HG03521 (cell line): ENCODE data around the gene AGTRAP.

Experiments used
- ATAC-seq: cut with Tn5 transposase; IDR thresholded peaks from one replicate; pipeline ENCODE4 v1.9.1; 2021; ENCODE audit warnings: mild to moderate bottlenecking, moderate library complexity; ENCODE audit not compliant: unreplicated experiment

AGTRAP gene

DNA sequence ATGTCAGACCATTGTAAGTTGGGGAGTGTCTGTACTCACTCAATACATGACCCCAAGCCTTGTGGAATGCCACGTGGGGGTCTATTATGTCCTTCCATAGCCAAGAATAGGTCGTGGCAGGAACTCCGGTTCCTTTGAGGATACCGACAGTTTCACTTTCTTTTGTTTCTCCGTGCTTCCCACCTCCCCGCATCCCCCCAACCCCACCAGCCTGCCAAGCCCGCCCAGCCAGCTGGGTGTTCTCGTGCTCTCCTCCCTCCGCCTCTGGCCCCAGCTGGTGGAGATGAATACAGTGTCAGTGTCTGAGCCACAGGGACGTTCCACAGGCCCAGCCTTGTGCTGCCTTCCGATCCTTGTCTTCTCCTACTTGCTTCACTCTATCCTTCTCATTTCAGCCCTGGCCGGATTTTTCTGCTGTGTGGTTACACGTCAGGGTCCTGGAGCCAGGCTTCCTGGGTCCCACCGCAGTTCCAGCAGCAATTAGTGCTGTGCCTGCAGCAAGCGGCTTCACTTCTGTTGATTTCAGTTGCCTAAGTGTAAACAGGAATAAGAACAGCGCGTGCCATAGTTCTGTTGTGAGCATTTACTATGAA lies 4.1 kb upstream of the AGTRAP start:
- ATAC-seq, result no peak

DNA sequence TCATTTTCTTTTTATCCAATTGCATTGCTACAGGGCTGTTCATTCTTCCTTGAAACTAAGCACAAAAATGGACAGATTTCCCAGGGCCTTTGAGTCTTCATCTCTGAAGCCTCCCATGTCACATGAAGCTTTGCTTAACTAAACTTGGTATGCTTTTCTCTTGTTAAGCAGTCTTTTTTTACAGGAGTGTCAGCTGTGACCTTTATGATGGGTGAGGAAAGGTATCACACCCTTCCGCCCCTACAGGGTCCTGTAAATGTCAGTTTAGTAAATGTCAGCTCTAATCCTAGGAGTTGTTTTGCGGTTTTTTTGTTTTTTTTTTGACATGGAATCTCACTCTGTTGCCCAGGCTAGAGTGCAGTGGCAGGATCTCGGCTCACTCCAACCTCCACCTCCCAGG lies 2.6 kb upstream of the AGTRAP start:
- ATAC-seq, result no peak

DNA sequence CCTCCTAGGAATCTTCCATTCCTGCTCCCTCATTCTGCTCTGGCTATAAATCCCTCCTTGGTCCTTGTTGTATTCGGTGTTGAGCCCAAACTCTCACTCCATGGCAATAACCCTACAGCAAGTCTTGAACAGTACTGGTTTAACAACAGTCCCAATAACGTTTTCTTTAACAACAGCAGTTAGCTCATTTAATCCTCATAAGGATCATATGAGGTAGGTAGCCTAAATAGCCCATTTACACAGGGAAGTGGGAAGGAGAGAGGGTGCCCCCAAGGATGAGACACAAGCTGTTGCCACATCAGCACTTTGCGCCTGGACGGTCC lies 444 bp upstream of the AGTRAP start:
- ATAC-seq, result no peak

DNA sequence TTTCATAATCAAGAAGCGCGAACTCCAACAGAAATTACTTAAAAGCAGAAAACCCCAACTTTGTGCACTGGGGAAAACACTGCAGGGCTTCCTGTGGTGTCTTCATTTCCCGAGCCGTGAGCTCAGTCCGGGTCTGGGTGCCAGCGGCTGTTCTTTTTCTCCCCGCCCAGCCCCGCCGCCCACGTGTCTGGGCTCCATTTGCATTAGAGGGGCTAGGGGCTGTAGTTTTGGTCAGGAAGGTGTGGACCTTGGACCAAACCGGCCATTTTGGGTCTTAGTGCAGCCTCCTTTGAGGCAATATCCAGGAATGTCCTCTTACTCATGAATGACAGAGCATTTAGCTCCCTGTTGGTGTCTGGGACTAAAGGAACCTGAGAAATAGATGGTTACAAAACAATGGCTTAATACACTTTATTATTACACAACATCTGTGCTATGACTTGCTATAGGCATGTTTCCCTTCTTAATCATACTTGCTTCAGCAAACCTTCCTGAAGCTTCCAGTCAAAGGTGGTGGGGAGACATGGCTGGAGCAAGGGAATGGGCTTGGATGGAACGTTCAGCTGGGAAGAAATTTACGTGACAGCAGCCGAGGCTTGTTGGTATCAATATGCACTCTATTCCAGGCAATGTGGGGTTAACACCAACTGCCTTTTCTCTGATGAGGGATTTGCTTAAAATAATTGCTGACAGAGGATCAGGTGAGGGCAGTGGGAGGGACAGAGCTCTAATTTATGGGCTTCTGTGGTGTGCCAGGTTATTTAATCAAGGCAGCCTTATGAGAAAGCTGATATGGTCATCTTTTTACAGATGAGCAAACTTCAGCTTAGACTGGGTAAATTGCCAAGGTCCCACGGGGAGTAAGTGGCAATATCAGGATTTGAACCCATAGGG lies 1.1 kb downstream of the AGTRAP start:
- no peak for ATAC-seq

DNA sequence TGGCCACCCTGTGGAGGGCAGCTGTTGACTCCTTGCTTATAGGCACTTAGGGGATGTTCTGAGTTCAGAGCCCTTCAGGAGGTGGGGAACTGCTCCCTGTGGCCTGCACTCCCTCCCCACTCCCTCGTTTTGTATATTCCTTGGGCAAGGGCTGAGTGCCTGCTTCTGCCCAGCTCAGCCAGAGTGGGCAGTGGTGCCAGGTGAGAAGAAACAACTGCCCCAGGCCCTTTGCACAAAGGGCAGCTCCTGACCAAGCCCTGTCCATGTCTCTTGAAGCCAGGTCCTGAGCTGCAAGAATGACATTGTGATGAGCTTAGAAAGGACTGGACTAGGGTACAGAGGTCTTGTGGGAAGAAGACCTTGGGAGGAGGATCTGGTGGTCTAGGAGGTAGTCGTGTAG lies 2.2 kb downstream of the AGTRAP start:
- no peak for ATAC-seq

DNA sequence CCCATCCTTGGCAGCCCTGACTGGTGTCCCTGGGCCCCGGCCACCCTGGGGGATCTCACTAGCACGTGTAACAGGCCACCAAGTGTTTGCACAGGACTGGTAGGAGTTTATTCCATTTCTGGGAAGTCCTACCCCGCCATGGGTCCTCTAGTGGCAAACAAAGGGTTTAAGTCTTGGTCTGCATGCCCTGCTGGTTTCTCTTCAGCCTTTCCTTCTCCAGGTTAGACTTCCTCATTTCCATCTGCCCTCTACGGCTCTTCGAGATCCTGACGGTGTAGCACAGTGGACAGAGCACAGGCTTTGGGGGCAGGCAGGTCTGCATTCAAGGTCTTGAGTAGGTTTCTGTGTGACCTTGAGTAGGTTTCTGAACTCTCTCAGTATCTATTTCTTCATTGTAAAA lies 2.8 kb downstream of the AGTRAP start:
- no peak for ATAC-seq

DNA sequence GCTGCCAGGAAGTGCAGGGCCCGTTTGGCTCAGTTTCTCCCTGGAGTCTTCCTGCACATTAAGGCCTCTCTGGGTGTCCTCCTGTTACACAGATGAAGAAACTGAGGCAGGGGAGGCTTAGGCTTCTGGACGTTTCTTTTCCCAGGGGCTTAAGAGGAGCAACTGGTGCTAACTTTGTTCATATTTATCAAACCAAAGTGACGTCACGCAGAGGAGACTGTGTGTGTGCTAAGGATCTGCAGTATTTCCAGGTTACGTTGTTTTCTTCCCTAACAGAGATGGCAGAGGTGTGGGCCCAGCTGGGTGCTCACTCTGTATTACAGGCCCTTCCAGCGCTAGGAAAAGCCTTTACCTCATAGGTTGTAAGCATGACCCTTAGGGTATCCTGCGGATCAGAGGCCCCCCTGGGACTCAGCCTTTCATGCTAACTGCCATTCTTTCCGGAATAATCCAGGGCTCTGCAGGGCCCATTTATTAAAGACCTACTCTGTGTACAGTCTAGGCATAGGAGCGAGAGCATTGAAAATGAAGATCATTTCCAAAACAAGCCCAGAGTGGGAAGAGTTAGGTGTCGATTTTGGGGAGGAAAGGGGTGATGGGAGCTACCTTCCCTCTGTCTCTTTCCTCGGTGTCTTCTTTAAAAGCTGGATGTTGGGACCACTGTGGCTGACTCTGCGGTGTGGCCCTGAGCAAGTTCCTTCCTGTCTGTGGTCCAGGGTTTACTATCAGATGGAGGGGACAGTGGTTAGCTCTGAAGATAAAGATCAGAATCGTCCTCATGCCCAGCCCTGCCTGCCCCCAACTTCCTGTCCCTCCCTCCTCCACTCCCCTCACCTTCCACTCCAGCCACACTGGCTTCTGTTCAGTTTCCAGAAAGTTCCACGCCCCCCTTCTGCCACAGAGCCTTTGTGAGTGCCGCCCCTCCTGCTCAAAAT lies 4.6 kb downstream of the AGTRAP start:
- ATAC-seq, result no peak

DNA sequence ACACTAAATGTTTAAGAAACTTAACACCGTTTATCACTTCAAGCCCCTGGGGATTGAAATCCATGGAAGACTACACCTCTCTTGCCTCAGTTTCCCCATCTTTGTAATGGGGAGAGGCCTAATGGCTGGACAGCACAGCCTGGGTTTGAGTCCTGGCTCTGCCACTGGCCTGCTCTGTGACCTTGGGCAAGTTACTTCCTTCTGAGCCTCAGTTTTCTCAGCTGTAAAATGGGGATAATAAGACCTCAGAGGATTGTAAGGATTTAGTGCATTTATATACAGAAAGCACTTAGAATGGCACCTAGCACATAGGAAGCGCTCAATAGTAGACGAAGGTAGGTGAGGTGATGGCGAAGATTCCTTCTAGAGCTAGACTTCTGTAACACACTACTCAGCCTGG lies 5.5 kb downstream of the AGTRAP start:
- no peak for ATAC-seq

DNA sequence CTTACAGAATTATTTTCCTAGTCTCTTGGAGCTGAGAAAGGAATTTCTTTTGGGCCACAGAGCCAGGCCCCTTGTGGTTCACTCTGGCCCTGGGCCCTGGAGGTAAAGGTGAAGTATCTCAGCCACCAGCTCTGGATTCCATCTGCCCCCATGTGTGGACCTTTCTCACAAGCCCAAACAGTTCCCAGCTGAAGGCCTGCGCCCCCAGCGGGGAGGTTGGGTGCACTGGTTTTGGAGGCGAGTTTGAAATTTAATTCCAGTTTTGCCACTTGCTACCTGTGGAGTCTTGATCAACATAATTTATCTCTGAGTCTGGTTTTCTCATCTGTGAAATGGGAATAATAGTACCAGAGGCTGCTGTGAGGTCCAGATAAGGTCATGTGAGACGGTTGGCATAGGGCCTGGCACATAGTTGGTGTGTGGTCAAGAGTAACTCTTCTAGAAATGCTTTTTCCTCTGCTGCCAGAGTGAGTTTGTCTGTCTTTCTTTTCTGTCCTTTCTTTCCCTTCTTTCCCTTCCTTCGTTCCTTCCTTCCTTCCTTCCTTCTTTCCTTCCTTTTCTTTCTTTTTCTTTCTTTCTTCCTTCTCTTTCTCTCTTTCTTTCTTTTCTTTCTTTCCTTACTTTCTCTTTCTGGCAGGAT lies 6.1 kb downstream of the AGTRAP start:
- ATAC-seq, result no peak

DNA sequence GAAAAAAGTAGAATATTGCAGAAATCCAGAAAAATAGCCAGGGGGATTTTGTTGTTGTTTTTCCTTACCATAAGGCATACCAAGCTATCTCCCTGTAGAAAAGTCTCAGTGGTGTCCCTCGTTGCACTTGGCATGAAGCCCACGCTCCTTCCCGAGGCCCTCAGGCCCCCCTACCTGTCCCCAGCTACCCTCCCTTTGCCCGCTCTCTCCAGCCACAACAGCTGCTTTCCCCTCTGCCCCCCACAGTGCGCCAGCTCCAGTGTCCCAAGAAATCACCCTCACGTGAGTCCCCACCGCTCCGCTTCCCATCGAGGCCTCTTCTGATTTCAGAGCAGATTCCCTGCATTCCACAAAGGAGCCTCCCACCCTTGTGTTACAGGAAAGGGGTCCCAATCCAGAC lies 8.4 kb downstream of the AGTRAP start:
- no peak for ATAC-seq

DNA sequence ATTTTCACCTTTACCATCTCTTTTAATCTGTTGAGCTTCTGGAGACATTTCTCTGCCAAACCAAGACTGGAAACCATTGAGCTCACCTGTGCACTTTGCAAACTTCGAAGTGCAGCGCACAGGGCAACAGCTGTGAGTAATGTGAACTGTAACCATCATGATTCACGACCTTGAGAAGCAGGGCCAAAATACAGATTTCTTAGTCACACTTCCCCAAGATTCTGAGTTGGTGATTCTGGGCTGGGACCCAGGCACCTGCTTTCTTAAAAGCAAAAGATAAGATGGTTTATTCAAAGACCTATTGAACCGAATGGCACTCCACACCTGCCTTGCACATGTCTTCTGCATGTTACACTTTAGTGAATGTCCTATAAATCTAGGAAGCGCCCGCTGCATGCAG lies 10.2 kb downstream of the AGTRAP start:
- no peak for ATAC-seq

DNA sequence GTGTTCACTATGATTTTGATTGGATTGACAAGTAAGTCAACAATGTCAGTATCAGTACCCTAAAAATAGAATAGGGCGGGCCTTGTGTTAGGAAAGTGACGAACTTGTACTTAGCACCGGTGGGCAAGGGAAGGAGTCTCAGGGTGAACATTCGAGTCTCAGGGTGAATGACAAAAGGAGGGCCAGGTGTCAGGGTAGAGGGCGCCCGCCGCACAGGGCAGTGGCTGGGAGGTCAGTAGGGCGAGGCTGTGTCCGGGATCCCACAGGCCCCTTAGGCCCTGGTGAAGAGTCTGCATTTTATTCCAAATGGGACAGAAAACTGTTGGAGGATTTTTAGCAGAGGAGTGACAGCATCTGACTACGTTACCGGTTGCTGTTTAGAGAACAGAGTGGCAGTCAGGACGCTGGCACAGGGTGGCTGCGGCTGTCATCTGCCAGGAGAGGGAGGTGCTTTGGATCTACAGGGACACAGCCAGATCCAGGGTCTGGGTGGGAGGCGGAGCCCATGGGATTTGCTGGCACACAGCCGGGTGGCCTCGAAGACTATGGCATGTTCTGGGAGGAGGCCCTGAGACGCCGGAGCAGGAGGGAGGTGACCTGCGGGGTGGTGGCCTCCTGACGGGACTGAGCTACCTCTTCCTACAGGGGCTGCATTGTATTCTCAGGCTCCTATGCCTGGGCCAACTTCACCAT lies 11.0 kb downstream of the AGTRAP start:
- ATAC-seq, result no peak

DNA sequence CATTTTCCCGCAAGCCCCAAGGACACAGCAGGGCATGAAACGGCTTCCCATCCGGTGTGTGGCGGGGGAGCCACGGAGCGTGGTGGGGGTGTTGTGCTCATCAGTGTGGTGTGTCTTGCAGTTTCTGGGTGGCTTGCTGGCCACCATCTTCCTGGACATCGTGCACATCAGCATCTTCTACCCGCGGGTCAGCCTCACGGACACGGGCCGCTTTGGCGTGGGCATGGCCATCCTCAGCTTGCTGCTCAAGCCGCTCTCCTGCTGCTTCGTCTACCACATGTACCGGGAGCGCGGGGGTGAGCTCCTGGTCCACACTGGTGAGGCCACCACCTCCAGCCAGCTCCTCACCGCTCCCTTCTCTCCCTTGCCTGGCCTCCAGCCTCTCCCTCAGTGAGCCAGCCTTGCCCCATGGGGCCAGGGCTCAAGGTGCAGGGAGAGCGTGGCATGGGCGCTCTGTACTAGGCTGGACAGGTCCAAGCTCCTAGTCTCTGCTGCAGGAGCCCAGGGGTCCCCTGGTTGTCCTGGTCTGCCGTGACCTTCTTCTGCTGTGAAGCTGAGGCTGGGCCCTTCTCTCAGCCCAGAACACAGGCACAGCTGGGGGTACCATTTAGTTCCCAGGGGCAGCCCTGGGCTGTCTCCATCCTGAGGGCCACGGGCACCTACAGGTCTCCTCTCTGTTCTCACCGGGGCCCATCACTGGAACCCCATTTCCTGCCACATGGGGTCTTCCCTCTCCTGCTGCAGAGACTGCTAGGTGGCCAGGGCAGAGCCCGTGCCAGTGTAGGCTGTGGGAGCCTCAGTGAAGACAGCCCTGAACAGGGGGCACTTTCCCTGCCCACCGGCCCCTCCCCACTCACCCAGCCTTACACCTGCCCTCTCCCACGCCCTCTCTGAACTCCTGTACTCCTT lies 12.6 kb downstream of the AGTRAP start:
- no peak for ATAC-seq

DNA sequence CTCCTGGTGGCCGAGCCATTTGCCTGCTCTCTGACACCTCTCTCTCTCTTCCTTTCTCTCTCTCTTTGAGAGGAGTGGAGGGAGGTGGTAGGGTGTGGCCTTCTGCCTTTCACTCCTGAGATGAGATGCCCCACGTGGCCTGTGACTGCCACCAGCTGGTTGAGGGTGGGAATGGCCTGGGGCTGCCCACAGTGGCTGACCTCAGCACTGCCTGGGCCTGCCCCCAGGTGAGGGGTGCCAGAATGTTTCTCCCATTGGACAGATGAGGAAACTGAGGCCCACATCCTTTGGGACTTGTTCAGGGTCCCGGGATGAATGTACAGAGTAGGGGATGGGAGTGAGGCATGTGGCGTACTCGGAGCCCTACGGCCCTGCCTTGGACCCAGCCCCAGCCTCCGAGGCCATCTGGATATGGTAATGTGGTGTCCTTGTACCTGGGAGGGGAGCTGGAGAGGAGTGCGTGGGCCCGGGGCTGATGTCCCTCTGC lies 13.3 kb downstream of the AGTRAP start:
- ATAC-seq, result no peak

DNA sequence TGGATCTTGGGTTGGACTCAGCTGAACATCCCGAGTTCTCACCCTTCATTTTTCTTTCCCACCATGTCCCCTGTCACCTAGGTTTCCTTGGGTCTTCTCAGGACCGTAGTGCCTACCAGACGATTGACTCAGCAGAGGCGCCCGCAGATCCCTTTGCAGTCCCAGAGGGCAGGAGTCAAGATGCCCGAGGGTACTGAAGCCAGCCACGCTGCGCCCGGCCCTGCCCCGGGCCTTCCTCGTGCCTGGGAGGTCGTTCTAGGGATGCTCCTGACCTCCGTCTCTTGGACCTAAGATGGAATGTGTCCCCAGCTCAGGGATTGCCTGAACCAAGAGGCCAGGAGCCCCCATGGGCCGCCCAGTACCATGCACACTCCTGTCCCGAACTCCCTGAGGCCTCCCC lies 14.1 kb downstream of the AGTRAP start:
- no peak for ATAC-seq

DNA sequence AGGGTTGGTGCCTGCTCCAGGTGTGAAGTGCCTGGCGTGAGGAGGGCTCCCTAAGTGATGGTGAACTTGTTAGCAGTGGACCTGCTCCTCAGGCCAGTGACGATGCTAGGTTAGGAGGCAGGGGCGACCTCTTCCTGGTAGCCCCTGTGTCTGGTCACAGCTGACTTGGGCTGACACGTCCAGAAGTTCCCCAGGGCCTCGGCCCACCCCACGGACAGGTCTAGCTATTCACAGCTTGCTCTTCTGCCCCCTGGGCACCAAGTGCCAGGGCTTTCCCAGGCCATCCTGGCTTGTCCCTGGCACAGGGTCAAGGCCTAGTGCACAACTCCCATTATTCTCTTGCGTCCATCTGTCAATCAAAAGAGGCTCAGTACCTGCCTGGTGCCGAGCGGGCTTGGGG lies 15.2 kb downstream of the AGTRAP start:
- no peak for ATAC-seq

DNA sequence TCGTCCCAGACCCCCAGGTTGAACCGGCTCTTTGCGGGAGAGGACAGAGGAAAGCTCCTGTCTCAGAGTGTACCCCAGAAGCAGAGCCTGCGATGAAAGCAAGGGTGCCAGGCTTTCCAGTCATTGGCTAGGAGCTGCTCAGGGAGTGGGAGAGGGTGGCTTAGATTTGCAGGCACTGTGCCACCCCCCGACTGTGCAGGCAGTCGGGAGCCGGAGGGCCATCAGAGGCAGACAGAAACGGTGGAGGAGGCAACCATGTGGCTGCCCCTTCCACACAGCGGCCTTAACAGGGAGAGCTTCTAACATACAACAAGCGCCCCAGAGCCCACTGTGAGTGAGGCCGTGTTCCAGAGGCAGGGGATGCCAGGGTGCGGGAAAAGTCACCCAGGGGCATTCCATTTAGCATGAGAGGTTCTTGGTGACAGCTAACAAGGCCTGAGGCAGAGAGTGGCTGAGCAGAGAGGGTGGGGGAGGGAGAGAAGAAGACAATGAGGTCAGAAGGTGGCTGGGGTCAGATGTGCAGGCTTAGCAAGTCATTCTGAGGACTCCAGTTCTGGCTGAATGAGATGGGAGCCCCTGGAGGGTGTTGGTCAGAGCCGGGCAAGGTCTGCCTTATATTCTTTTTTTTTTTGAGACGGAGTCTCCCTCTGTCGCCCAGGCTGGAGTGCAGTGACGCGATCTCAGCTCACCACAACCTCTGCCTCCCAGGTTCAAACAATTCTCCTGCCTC lies 16.6 kb downstream of the AGTRAP start:
- ATAC-seq, result no peak

DNA sequence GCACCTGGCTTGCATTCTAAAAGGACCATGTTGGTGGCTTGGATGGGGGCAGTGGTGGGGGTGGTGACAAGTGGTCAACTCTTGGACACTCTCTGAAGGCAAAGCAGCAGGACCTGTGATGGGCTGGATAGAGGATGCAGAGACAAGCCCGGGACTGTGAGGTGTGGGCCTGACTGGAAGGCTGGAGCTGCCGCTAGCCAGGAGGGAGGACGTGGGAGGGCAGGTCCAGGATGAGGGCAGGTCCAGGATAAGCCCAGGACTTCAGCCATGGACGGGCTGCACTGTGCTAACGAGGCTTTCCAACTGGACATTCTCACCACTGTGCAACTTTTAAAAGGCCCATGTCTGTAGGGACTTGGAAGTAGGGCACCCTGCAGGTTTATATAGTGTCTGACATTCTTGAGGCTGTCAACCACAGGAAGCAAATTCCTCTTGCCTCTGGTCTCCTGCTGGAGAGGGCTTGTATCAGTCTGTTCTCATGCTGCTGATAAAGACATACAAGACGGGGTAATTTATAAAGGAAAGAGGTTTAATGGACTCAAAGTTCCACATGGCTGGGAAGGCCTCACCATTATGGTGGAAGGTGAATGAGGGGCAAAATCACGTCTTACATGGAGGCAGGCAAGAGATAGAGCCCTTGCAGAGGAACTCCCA lies 17.7 kb downstream of the AGTRAP start:
- ATAC-seq, result no peak
